H1 (cell line): Measurements from ENCODE around the gene CEP68. TPM values are rescaled to one million over a fixed set of nuclear protein-coding genes. Genes with fewer than 3 reads are reported as not detected.

Source experiments
- CTCF ChIA-PET: fragments of 300-600 bp; sonication (Branson Sonifier 250); formaldehyde crosslinking; loops from one replicate; lab custom pipeline; 2021; ENCODE audit not compliant: partially characterized antibody; lab: Charles Lee
- POLR2A ChIA-PET: fragments of 300-600 bp; sonication (Branson Sonifier 250); formaldehyde crosslinking; loops from one replicate; lab custom pipeline; 2021; ENCODE audit warnings: inconsistent platforms; ENCODE audit not compliant: partially characterized antibody; lab: Charles Lee
- DNase-seq, 2 experiments: peaks; one replicate each; pipeline versions ENCODE4 v3.0.0 to v3.0.0-alpha.2; 2010 to 2022; ENCODE audit warnings: low spot score in 2 of 2, low read depth in 1 of 2, mixed read lengths in 1 of 2
- FAIRE-seq: peaks from 2 replicates; lab custom pipeline; 2011; peaks lifted over from hg19 to GRCh38; lab: Jason Lieb, UNC
- H2AFZ ChIP-seq: 2 replicates; pipeline ENCODE4 v1.8.1; 2012; ENCODE audit warnings: low read length, inconsistent platforms
- H2AK5ac ChIP-seq: 2 replicates; pipeline ENCODE4 v1.6.1; 2013; ENCODE audit warnings: low read depth, low read length
- H2BK120ac ChIP-seq: replicated peaks from 2 replicates; pipeline ENCODE3; 2013; ENCODE audit warnings: low read depth, low read length, inconsistent platforms
- H2BK12ac ChIP-seq: 2 replicates; pipeline ENCODE4 v1.6.1; 2013; ENCODE audit warnings: low read depth, low read length
- H2BK15ac ChIP-seq: 2 replicates; pipeline ENCODE4 v1.6.1; 2013; ENCODE audit warnings: low read length
- H2BK20ac ChIP-seq: 2 replicates; pipeline ENCODE4 v1.6.1; 2013; ENCODE audit warnings: low read length
- H2BK5ac ChIP-seq: 2 replicates; pipeline ENCODE4 v1.6.1; 2013; ENCODE audit warnings: low read depth, low read length
- H3K14ac ChIP-seq: 2 replicates; pipeline ENCODE4 v1.6.1; 2013; ENCODE audit warnings: inconsistent platforms; ENCODE audit not compliant: insufficient read length
- H3K18ac ChIP-seq: 2 replicates; pipeline ENCODE4 v1.6.1; 2013; ENCODE audit warnings: low read length; ENCODE audit errors: extremely low read depth
- H3K23ac ChIP-seq: 2 replicates; pipeline ENCODE4 v1.6.1; 2013; ENCODE audit warnings: inconsistent platforms; ENCODE audit not compliant: insufficient read length
- H3K23me2 ChIP-seq: 2 replicates; pipeline ENCODE4 v1.6.1; 2013; ENCODE audit warnings: low read depth, low read length
- H3K27ac ChIP-seq: 2 replicates; pipeline ENCODE4 v1.6.1; 2011; ENCODE audit warnings: low read depth, low read length, inconsistent platforms
- H3K27me3 ChIP-seq, 4 experiments: replicated peaks in 1 of 4; 1 replicate in 1 of 4; 2 replicates in 3 of 4; pipeline versions ENCODE4 v1.6.1 to v1.8.1; 2011 to 2013; ENCODE audit warnings: low read length in 3 of 4, mild to moderate bottlenecking in 3 of 4, inconsistent platforms in 2 of 4, mixed read lengths in 2 of 4, moderate library complexity in 1 of 4; ENCODE audit not compliant: control insufficient read depth in 3 of 4, insufficient read depth in 3 of 4; ENCODE audit errors: extremely low read depth in 1 of 4
- H3K36me3 ChIP-seq, 4 experiments: 2 replicates each; pipeline versions ENCODE4 v1.6.1 to v1.8.1; 2011 to 2013; ENCODE audit warnings: mild to moderate bottlenecking in 4 of 4, low read length in 3 of 4, moderate library complexity in 2 of 4, control low read depth in 1 of 4, inconsistent platforms in 1 of 4; ENCODE audit not compliant: insufficient read depth in 4 of 4, control insufficient read depth in 2 of 4
- H3K4ac ChIP-seq: replicated peaks from 2 replicates; pipeline ENCODE3; 2013; ENCODE audit warnings: low read length, low read depth, mixed read lengths, inconsistent platforms; ENCODE audit not compliant: insufficient read length
- H3K4me1 ChIP-seq, 4 experiments: replicated peaks in 1 of 4; 1 replicate in 1 of 4; 2 replicates in 3 of 4; pipeline versions ENCODE4 v1.6.1 to v1.8.1; 2011 to 2013; ENCODE audit warnings: low read length in 3 of 4, inconsistent platforms in 2 of 4, mixed read lengths in 1 of 4; ENCODE audit not compliant: insufficient read depth in 4 of 4, control insufficient read depth in 3 of 4
- H3K4me2 ChIP-seq, 2 experiments: 2 replicates each; pipeline versions ENCODE4 v1.6.1 to v1.8.1; 2011 to 2013; ENCODE audit warnings: low read depth in 2 of 2, low read length in 2 of 2, control low read depth in 1 of 2, inconsistent platforms in 1 of 2, mild to moderate bottlenecking in 1 of 2; ENCODE audit not compliant: insufficient read depth in 1 of 2
- H3K4me3 ChIP-seq, 4 experiments: fragments of 200-600, 300-600 bp in 1 of 4; sonication (generic), shearing (Covaris generic), sonication (Bioruptor Twin) in 1 of 4; 2 replicates each; pipeline versions ENCODE4 v1.5.1 to v1.8.1; 2011 to 2016; ENCODE audit warnings: low read length in 4 of 4, low read depth in 3 of 4, control low read depth in 2 of 4, inconsistent platforms in 2 of 4, mild to moderate bottlenecking in 2 of 4, mixed read lengths in 1 of 4, moderate library complexity in 1 of 4; ENCODE audit not compliant: insufficient read depth in 2 of 4; ENCODE audit errors: extremely low read depth in 1 of 4
- H3K56ac ChIP-seq: replicated peaks from 2 replicates; pipeline ENCODE3; 2013; ENCODE audit warnings: low read depth, mild to moderate bottlenecking, mixed read lengths, low read length, inconsistent platforms; ENCODE audit not compliant: insufficient read length
- H3K79me1 ChIP-seq: 2 replicates; pipeline ENCODE4 v1.6.1; 2013; ENCODE audit warnings: low read depth, low read length, control low read depth
- H3K79me2 ChIP-seq, 2 experiments: 2 replicates each; pipeline versions ENCODE4 v1.6.1 to v1.8.1; 2012 to 2013; ENCODE audit warnings: low read length in 2 of 2, mild to moderate bottlenecking in 2 of 2, inconsistent platforms in 1 of 2; ENCODE audit not compliant: insufficient read depth in 2 of 2, control insufficient read depth in 1 of 2
- H3K9ac ChIP-seq, 4 experiments: replicated peaks in 1 of 4; 1 replicate in 1 of 4; 2 replicates in 3 of 4; pipeline versions ENCODE4 v1.6.1 to v1.8.1; 2011 to 2013; ENCODE audit warnings: low read depth in 3 of 4, low read length in 3 of 4, control low read depth in 2 of 4, mild to moderate bottlenecking in 2 of 4, moderate library complexity in 2 of 4, inconsistent platforms in 1 of 4; ENCODE audit errors: extremely low read depth in 1 of 4
- H3K9me3 ChIP-seq, 2 experiments: 2 replicates each; pipeline versions ENCODE4 v1.6.1 to v1.8.1; 2012 to 2013; ENCODE audit warnings: mild to moderate bottlenecking in 2 of 2, moderate library complexity in 2 of 2, control low read depth in 1 of 2, inconsistent platforms in 1 of 2, low read depth in 1 of 2, low read length in 1 of 2, mixed read lengths in 1 of 2; ENCODE audit not compliant: insufficient read depth in 2 of 2
- H4K20me1 ChIP-seq, 2 experiments: replicated peaks in 1 of 2; 2 replicates each; pipeline versions ENCODE3 to v1.8.1; 2011 to 2013; ENCODE audit warnings: inconsistent platforms in 2 of 2, low read length in 2 of 2, mild to moderate bottlenecking in 1 of 2; ENCODE audit not compliant: insufficient read depth in 2 of 2, control insufficient read depth in 1 of 2
- H4K5ac ChIP-seq: 2 replicates; pipeline ENCODE4 v1.6.1; 2013; ENCODE audit warnings: low read length, low read depth, mixed read lengths, inconsistent platforms; ENCODE audit not compliant: insufficient read length
- H4K8ac ChIP-seq: 2 replicates; pipeline ENCODE4 v1.8.0; 2013; ENCODE audit warnings: mild to moderate bottlenecking, moderate library complexity, low read length, inconsistent platforms; ENCODE audit not compliant: insufficient read depth; ENCODE audit errors: extremely low read depth
- H4K91ac ChIP-seq: replicated peaks from 2 replicates; pipeline ENCODE3; 2013; ENCODE audit warnings: low read length, mixed read lengths, inconsistent platforms; ENCODE audit not compliant: insufficient read length
- CHD2 ChIP-seq: IDR thresholded peaks from 2 replicates; pipeline ENCODE4 v1.6.1; 2012; ENCODE audit warnings: low read length, improper control_type of control experiment
- EGR1 ChIP-seq: IDR thresholded peaks from 2 replicates; pipeline ENCODE4 v1.6.1; 2011; ENCODE audit warnings: low read depth, low read length, borderline replicate concordance
- EP300 ChIP-seq, 2 experiments: IDR thresholded peaks; 1 replicate in 1 of 2; 2 replicates in 1 of 2; pipeline ENCODE4 v1.6.1; 2011 to 2012; ENCODE audit warnings: low read depth in 2 of 2, low read length in 2 of 2, mild to moderate bottlenecking in 2 of 2, borderline replicate concordance in 1 of 2, inconsistent platforms in 1 of 2, moderate library complexity in 1 of 2
- HDAC2 ChIP-seq, 2 experiments: fragments of 300-600 bp in 1 of 2; sonication (generic) in 1 of 2; IDR thresholded peaks; 2 replicates each; pipeline ENCODE4 v1.6.1; 2011 to 2012; ENCODE audit warnings: low read depth in 2 of 2, low read length in 2 of 2, mild to moderate bottlenecking in 2 of 2, moderate library complexity in 2 of 2, borderline replicate concordance in 1 of 2, inconsistent platforms in 1 of 2
- POLR2AphosphoS5 ChIP-seq: IDR thresholded peaks from 2 replicates; pipeline ENCODE4 v1.6.1; 2011; ENCODE audit warnings: low read depth, low read length
- POU5F1 ChIP-seq: IDR thresholded peaks from 2 replicates; pipeline ENCODE4 v1.6.1; 2011; ENCODE audit warnings: low read depth, mild to moderate bottlenecking, low read length, moderate library complexity
- RXRA ChIP-seq: IDR thresholded peaks from 2 replicates; pipeline ENCODE4 v1.6.1; 2011; ENCODE audit warnings: low read depth, mild to moderate bottlenecking, low read length, moderate library complexity; ENCODE audit not compliant: insufficient read depth
- SIN3A ChIP-seq, 2 experiments: IDR thresholded peaks in 1 of 2; conservative IDR thresholded peaks in 1 of 2; 2 replicates each; pipeline ENCODE4 v1.6.1; 2011 to 2012; ENCODE audit warnings: low read length in 2 of 2, improper control_type of control experiment in 1 of 2, low read depth in 1 of 2, mild to moderate bottlenecking in 1 of 2
- SIX5 ChIP-seq: IDR thresholded peaks from 2 replicates; pipeline ENCODE4 v1.6.1; 2011; ENCODE audit warnings: mild to moderate bottlenecking, low read depth, low read length
- SRF ChIP-seq: IDR thresholded peaks from 2 replicates; pipeline ENCODE4 v1.6.1; 2011; ENCODE audit warnings: mild to moderate bottlenecking, low read depth, low read length, moderate library complexity
- TCF12 ChIP-seq: IDR thresholded peaks from 2 replicates; pipeline ENCODE4 v1.6.1; 2011; ENCODE audit warnings: low read depth, mild to moderate bottlenecking, low read length
- TEAD4 ChIP-seq: IDR thresholded peaks from 2 replicates; pipeline ENCODE4 v1.6.1; 2012; ENCODE audit warnings: low read depth, low read length, inconsistent platforms, mixed read lengths
- WGBS, 2 experiments: shearing (Covaris generic) in 1 of 2; methylation state at CpG; one replicate each; pipeline versions ENCODE4 v1.1.6 to v1.1.7; 2013 to 2015; ENCODE audit warnings: low lambda C conversion rate in 2 of 2, mixed read lengths in 2 of 2, inconsistent platforms in 1 of 2, low coverage in 1 of 2, missing lambda C conversion rate in 1 of 2; ENCODE audit not compliant: insufficient replicate concordance in 2 of 2, insufficient coverage in 1 of 2, insufficient read length in 1 of 2; ENCODE audit errors: extremely low coverage in 1 of 2, missing lambda C conversion rate in 1 of 2; 5-methylcytosine and 5-hydroxymethylcytosine counted together
- polyA plus RNA-seq, 7 experiments: library from polyadenylated mRNA; depleted of rRNA in 3 of 7; stranded (reverse) in 5 of 7; unstranded in 2 of 7; fragments of >200 nt in 5 of 7; fragments of 200-250 nt in 2 of 7; gene quantifications; 1 replicate in 5 of 7; 2 replicates in 1 of 7; 4 replicates in 1 of 7; pipeline versions ENCODE4 v1.2.1 to v1.2.3, GENCODE V29; 2011 to 2013; ENCODE audit warnings: missing spikeins in 2 of 7, mixed read lengths in 2 of 7
- total RNA-seq: library from RNA; stranded (reverse); fragmentation: NEBNext Ultra II Directional; extraction: Animal tissue kit (Norgen Biotek cat#: 25700); gene quantifications from 2 replicates; pipeline ENCODE4 v1.2.1, GENCODE V29; 2021
- TF ChIP-seq, protein P1 (sequence below): IDR thresholded peaks from 2 replicates; pipeline ENCODE4 v1.6.1; 2011; ENCODE audit warnings: low read length, improper control_type of control experiment

CEP68 gene
- total and polyA plus RNA-seq, 2 of the 8 experiments (the other 6 are each of a cell fraction or from before 2014, with no cell fraction given) = 23.2 to 24.7 TPM

DNA sequence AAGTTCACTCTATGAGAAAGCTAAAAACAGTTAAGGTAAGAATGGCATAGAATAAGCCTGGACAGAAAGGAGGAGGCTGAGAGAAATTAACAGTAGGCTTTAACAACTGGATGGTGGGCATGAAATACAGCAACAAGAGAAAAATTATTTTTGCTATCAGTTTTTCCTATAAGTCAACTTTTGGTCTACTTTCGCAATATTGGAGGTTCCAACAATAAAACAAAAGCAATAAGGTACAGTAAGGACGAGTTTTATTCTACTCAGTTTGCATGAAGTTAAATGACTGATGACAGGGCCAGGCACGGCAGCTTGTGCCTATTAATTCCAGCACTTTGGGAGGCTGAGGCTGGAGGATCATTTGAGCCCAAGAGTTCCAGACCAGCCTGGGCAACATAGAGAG, 56.4 kb downstream of the CEP68 start:
- Histone ChIP-seq H3K14ac (no peak overlapping the region), H3K4me3 (no peak overlapping the region), H3K4me1 (no peaks in the 10 kb centered on the region), H4K91ac (no peak overlapping the region), H3K4me2 (no peak overlapping the region), H2AK5ac (no peak overlapping the region), H3K27me3 (no peaks in the 10 kb centered on the region), H3K9ac (no peak overlapping the region), H3K4ac (no peak overlapping the region), H4K20me1 (peaks cover 6 to 10% of the 10 kb centered on the region in 2 experiments), H3K27ac (no peak overlapping the region), H3K18ac (no peak overlapping the region), H3K36me3 (no peaks in the 10 kb centered on the region), H2AFZ (no peak overlapping the region), H2BK20ac (no peak overlapping the region), H3K79me2 (peaks cover 25 to 91% of the 10 kb centered on the region in 2 experiments), H2BK5ac (no peak overlapping the region), H2BK15ac (no peak overlapping the region), H2BK120ac (no peak overlapping the region), H3K23me2 (no peaks in the 10 kb centered on the region), H3K56ac (no peak overlapping the region), H4K5ac (no peak overlapping the region), H2BK12ac (no peak overlapping the region), H3K23ac (no peak overlapping the region), H4K8ac (no peak overlapping the region), H3K9me3 (0 out of 4 replicates have a peak, but pooled peaks cover 0 to 2% of the 10 kb centered on the region in 2 experiments), H3K79me1 (no peaks in the 10 kb centered on the region; the same call in 1 of the 2 replicates)
- no peak for FAIRE-seq
- WGBS, 2 experiments = 88% methylated on average over 3 of the region's 3 CpGs; no CpG with 5 or more reads in 1 of the 2 experiments
- CTCF ChIA-PET = interaction anchor here (0.7 to 1.6 kb wide), 3 partner anchors 30 to 57 kb away, joined by 3 to 4 read pairs (median 3); no protein-coding TSS in a partner anchor
- no peak for DNase-seq
- POLR2A ChIA-PET = interaction anchor here (0.8 kb wide), 1 partner anchor 27 kb away, joined by 3 read pairs; no protein-coding TSS in a partner anchor
- TF ChIP-seq SIN3A (conservative IDR thresholded peaks at IDR 0.05 in 1 of 2, IDR thresholded peaks at IDR 0.05 in 1 of 2; ENCODE audit: low read depth in 1 of 2, low read length in 2 of 2) (no peak), TCF12 (no peak), SIX5 (no peak), POU5F1 (no peak), HDAC2 (IDR thresholded peaks at IDR 0.05; ENCODE audit: borderline replicate concordance in 1 of 2, low read depth in 2 of 2, low read length in 2 of 2) (no peak), TEAD4 (no peak), SRF (no peak), POLR2AphosphoS5 (no peak), CHD2 (no peak), EP300 (IDR thresholded peaks at IDR 0.05; ENCODE audit: borderline replicate concordance in 1 of 2, low read depth in 2 of 2, low read length in 2 of 2) (no peak), RXRA (no peak), EGR1 (no peak)
- TF ChIP-seq, protein P1, sequence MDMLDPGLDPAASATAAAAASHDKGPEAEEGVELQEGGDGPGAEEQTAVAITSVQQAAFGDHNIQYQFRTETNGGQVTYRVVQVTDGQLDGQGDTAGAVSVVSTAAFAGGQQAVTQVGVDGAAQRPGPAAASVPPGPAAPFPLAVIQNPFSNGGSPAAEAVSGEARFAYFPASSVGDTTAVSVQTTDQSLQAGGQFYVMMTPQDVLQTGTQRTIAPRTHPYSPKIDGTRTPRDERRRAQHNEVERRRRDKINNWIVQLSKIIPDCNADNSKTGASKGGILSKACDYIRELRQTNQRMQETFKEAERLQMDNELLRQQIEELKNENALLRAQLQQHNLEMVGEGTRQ = no peak
